ENCODE data around the gene NELL2. TPM values are rescaled to one million over a fixed set of nuclear protein-coding genes. Genes with fewer than 3 reads are reported as not detected.
A peak's percentile ranks its signal among the peaks of the same experiment; 100 is the strongest.

Gene NELL2
- total and polyA plus RNA-seq, 10 of the 15 experiments (the other 5 are each of a cell fraction or from before 2014, with no cell fraction given) = 0.27 to 2.3 (median 0.76) TPM

DNA sequence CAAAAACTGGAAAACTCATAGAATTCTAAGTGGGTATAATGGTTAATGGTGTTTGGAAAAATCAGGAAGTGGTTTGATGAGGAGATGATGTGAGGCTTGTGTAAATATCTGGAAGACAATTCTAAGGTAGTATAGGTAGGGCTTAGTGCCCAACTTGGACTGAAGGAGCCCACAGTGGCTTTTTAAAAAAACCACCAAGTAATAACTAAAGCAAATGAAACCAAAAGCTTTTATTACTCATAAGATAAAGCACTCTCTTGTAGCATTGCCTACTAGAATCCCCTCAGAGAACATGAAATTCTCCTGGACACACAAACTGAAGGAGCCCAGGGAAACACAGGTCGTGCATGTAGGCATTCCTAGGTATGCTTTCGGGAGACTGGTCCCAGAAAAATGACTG lies 324.5 kb downstream of the NELL2 start:
- POLR2A ChIA-PET = no interaction called here
- H3K27me3 ChIP-seq (replicated peaks in 1 of 2; ENCODE audit: control insufficient read depth in 2 of 2, insufficient read depth in 2 of 2, low read length in 1 of 2) = no peaks in the 10 kb centered on the region
- RAD21 ChIA-PET (ENCODE audit: unreplicated experiment) = no interaction called here
- in situ Hi-C loops (cut with MboI) (no loop called here), intact Hi-C loops (cut with micrococcal nuclease; ENCODE audit: unreplicated experiment) (no loop called here)
- H3K4me2 ChIP-seq (ENCODE audit: control insufficient read depth, insufficient read depth) = no peak overlapping the region
- no peak for FAIRE-seq
- 13% methylated on average over 2 of the region's 2 CpGs for WGBS (ENCODE audit: insufficient coverage, insufficient replicate concordance, low lambda C conversion rate, missing lambda C conversion rate)
- no peaks in the 10 kb centered on the region for H4K20me1 ChIP-seq (ENCODE audit: control insufficient read depth, insufficient read depth)
- no TSS peak for BruUV-seq (replicated peaks)
- DNase-seq (ENCODE audit: low read depth, low spot score) = no peak
- no peak overlapping the region for H3K4me3 ChIP-seq
- TF ChIP-seq SREBF2 (IDR thresholded peaks at IDR 0.05; ENCODE audit: low read length) (no peak), RUNX3 (IDR thresholded peaks at IDR 0.05; ENCODE audit: low read length) (peak; percentile 13; the same call in 1 of the 2 replicates), DPF2 (IDR thresholded peaks at IDR 0.05) (no peak), TAF1 (IDR thresholded peaks at IDR 0.05; ENCODE audit: borderline replicate concordance, low read depth, low read length) (no peak)
- CTCF ChIA-PET = no interaction called here
- ATAC-seq = peak; percentile 71
- H3K36me3 ChIP-seq (ENCODE audit: control insufficient read depth in 2 of 2, insufficient read depth in 2 of 2, low read length in 1 of 2) = no peaks in the 10 kb centered on the region
- no peaks in the 10 kb centered on the region for H3K79me2 ChIP-seq (ENCODE audit: control insufficient read depth, insufficient read depth, low read length)
- no peaks in the 10 kb centered on the region for H3K9me3 ChIP-seq (replicated peaks; ENCODE audit: control insufficient read depth, insufficient read depth, low read length)
- SMC1A ChIA-PET (ENCODE audit: uncharacterized antibody, unreplicated experiment) = interaction anchor here (0.7 kb wide), 1 partner anchor 35 kb away, joined by 3 read pairs; no protein-coding TSS in a partner anchor
- no peaks in the 10 kb centered on the region for H3K4me1 ChIP-seq (ENCODE audit: control insufficient read depth, insufficient read depth, low read length)
- H3K9ac ChIP-seq (ENCODE audit: control insufficient read depth, insufficient read depth, low read length) = no peak overlapping the region
- no peak overlapping the region for H2AFZ ChIP-seq (ENCODE audit: control insufficient read depth, low read depth, low read length)
- H3K27ac ChIP-seq (ENCODE audit: control insufficient read depth, insufficient read depth) = no peak overlapping the region

DNA sequence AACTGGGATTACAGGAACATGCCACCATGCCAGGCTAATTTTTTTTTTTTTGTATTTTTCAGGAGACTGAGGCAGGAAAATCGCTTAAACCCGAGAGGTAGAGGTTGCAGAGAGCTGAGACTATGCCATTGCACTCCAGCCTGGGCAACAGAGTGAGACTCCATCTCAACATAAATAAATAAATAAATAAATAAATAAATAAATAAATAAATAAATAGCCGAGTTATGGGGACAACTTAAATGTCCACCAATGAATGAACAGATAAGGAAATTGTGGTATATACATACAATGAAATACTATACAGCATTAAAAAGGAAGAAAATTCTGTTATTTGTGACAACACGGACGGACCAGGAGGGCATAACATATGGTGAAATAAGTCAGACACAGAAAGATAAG lies 325.7 kb downstream of the NELL2 start:
- Histone ChIP-seq H4K20me1 (ENCODE audit: control insufficient read depth, insufficient read depth) (no peaks in the 10 kb centered on the region), H3K27me3 (replicated peaks in 1 of 2; ENCODE audit: control insufficient read depth in 2 of 2, insufficient read depth in 2 of 2, low read length in 1 of 2) (no peaks in the 10 kb centered on the region), H3K4me3 (no peak overlapping the region), H3K27ac (ENCODE audit: control insufficient read depth, insufficient read depth) (no peak overlapping the region), H3K4me1 (ENCODE audit: control insufficient read depth, insufficient read depth, low read length) (no peaks in the 10 kb centered on the region), H3K79me2 (ENCODE audit: control insufficient read depth, insufficient read depth, low read length) (no peaks in the 10 kb centered on the region), H2AFZ (ENCODE audit: control insufficient read depth, low read depth, low read length) (no peak overlapping the region), H3K36me3 (ENCODE audit: control insufficient read depth in 2 of 2, insufficient read depth in 2 of 2, low read length in 1 of 2) (no peaks in the 10 kb centered on the region), H3K4me2 (ENCODE audit: control insufficient read depth, insufficient read depth) (no peak overlapping the region), H3K9me3 (replicated peaks; ENCODE audit: control insufficient read depth, insufficient read depth, low read length) (no peaks in the 10 kb centered on the region), H3K9ac (ENCODE audit: control insufficient read depth, insufficient read depth, low read length) (no peak overlapping the region)
- ChIA-PET SMC1A (ENCODE audit: uncharacterized antibody, unreplicated experiment) (no interaction called here), RAD21 (ENCODE audit: unreplicated experiment) (interaction anchor here (1.1 kb wide), 1 partner anchor 39 kb away, joined by 4 read pairs; no protein-coding TSS in a partner anchor), CTCF (no interaction called here), POLR2A (no interaction called here)
- FAIRE-seq (no peak), ATAC-seq (no peak), DNase-seq (ENCODE audit: low read depth, low spot score) (no peak)
- intact Hi-C loops (cut with micrococcal nuclease; ENCODE audit: unreplicated experiment) (no loop called here), in situ Hi-C loops (cut with MboI) (no loop called here)
- no TSS peak for BruUV-seq (replicated peaks)
- 38% methylated on average over 5 of the region's 5 CpGs for WGBS (ENCODE audit: insufficient coverage, insufficient replicate concordance, low lambda C conversion rate, missing lambda C conversion rate)
- TF ChIP-seq, protein P1, sequence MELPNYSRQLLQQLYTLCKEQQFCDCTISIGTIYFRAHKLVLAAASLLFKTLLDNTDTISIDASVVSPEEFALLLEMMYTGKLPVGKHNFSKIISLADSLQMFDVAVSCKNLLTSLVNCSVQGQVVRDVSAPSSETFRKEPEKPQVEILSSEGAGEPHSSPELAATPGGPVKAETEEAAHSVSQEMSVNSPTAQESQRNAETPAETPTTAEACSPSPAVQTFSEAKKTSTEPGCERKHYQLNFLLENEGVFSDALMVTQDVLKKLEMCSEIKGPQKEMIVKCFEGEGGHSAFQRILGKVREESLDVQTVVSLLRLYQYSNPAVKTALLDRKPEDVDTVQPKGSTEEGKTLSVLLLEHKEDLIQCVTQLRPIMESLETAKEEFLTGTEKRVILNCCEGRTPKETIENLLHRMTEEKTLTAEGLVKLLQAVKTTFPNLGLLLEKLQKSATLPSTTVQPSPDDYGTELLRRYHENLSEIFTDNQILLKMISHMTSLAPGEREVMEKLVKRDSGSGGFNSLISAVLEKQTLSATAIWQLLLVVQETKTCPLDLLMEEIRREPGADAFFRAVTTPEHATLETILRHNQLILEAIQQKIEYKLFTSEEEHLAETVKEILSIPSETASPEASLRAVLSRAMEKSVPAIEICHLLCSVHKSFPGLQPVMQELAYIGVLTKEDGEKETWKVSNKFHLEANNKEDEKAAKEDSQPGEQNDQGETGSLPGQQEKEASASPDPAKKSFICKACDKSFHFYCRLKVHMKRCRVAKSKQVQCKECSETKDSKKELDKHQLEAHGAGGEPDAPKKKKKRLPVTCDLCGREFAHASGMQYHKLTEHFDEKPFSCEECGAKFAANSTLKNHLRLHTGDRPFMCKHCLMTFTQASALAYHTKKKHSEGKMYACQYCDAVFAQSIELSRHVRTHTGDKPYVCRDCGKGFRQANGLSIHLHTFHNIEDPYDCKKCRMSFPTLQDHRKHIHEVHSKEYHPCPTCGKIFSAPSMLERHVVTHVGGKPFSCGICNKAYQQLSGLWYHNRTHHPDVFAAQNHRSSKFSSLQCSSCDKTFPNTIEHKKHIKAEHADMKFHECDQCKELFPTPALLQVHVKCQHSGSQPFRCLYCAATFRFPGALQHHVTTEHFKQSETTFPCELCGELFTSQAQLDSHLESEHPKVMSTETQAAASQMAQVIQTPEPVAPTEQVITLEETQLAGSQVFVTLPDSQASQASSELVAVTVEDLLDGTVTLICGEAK (IDR thresholded peaks at IDR 0.05; ENCODE audit: borderline replicate concordance) = no peak
- TF ChIP-seq, protein P2, sequence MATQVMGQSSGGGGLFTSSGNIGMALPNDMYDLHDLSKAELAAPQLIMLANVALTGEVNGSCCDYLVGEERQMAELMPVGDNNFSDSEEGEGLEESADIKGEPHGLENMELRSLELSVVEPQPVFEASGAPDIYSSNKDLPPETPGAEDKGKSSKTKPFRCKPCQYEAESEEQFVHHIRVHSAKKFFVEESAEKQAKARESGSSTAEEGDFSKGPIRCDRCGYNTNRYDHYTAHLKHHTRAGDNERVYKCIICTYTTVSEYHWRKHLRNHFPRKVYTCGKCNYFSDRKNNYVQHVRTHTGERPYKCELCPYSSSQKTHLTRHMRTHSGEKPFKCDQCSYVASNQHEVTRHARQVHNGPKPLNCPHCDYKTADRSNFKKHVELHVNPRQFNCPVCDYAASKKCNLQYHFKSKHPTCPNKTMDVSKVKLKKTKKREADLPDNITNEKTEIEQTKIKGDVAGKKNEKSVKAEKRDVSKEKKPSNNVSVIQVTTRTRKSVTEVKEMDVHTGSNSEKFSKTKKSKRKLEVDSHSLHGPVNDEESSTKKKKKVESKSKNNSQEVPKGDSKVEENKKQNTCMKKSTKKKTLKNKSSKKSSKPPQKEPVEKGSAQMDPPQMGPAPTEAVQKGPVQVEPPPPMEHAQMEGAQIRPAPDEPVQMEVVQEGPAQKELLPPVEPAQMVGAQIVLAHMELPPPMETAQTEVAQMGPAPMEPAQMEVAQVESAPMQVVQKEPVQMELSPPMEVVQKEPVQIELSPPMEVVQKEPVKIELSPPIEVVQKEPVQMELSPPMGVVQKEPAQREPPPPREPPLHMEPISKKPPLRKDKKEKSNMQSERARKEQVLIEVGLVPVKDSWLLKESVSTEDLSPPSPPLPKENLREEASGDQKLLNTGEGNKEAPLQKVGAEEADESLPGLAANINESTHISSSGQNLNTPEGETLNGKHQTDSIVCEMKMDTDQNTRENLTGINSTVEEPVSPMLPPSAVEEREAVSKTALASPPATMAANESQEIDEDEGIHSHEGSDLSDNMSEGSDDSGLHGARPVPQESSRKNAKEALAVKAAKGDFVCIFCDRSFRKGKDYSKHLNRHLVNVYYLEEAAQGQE (IDR thresholded peaks at IDR 0.05; ENCODE audit: low read depth, low read length) = no peak
- TF ChIP-seq, protein P3, sequence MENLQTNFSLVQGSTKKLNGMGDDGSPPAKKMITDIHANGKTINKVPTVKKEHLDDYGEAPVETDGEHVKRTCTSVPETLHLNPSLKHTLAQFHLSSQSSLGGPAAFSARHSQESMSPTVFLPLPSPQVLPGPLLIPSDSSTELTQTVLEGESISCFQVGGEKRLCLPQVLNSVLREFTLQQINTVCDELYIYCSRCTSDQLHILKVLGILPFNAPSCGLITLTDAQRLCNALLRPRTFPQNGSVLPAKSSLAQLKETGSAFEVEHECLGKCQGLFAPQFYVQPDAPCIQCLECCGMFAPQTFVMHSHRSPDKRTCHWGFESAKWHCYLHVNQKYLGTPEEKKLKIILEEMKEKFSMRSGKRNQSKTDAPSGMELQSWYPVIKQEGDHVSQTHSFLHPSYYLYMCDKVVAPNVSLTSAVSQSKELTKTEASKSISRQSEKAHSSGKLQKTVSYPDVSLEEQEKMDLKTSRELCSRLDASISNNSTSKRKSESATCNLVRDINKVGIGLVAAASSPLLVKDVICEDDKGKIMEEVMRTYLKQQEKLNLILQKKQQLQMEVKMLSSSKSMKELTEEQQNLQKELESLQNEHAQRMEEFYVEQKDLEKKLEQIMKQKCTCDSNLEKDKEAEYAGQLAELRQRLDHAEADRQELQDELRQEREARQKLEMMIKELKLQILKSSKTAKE (IDR thresholded peaks at IDR 0.05; ENCODE audit: low read depth, poor library complexity, severe bottlenecking) = no peak
- no peak for TF ChIP-seq KAT2A (conservative IDR thresholded peaks at IDR 0.05; ENCODE audit: control insufficient read depth, low read depth, low read length)
